HG03039 (cell line): ENCODE results near the gene ATP11C.

Source experiments
- ATAC-seq: cut with Tn5 transposase; IDR thresholded peaks from one replicate; pipeline ENCODE4 v1.9.1; 2021; ENCODE audit warnings: mild to moderate bottlenecking, moderate library complexity; ENCODE audit not compliant: unreplicated experiment

The ATP11C gene

GRCh38 chrX:139815771-139816170 is 117.1 kb downstream of the ATP11C start:
- ATAC-seq, result no peak

- peak; percentile 59 for ATAC-seq
Observed at GRCh38 chrX:139811942-139812629, 120.8 kb downstream of the ATP11C start.

- ATAC-seq, result no peak
Observed at GRCh38 chrX:139804482-139804881, 128.4 kb downstream of the ATP11C start.

- no peak for ATAC-seq
Observed at GRCh38 chrX:139803224-139803623, 129.6 kb downstream of the ATP11C start.

GRCh38 chrX:139802048-139802447 is 130.8 kb downstream of the ATP11C start:
- ATAC-seq, result no peak

- no peak for ATAC-seq
Observed at GRCh38 chrX:139801397-139801813, 131.4 kb downstream of the ATP11C start.

- ATAC-seq, result no peak
Observed at GRCh38 chrX:139798701-139799100, 134.2 kb downstream of the ATP11C start.

- ATAC-seq, result peak; percentile 99
Observed at GRCh38 chrX:139795196-139795595, 137.7 kb downstream of the ATP11C start.

GRCh38 chrX:139787601-139788000 is 145.3 kb downstream of the ATP11C start:
- ATAC-seq, result no peak

- peak; percentile 94 for ATAC-seq
Observed at GRCh38 chrX:139784807-139785206, 148.0 kb downstream of the ATP11C start.

- ATAC-seq, result no peak
Observed at GRCh38 chrX:139783959-139784358, 148.9 kb downstream of the ATP11C start.

- no peak for ATAC-seq
Observed at GRCh38 chrX:139783030-139783429, 149.8 kb downstream of the ATP11C start.

- ATAC-seq, result no peak
Observed at GRCh38 chrX:139776599-139776998, 156.3 kb downstream of the ATP11C start.

- ATAC-seq, result no peak
Observed at GRCh38 chrX:139770366-139770765, 162.5 kb downstream of the ATP11C start.

GRCh38 chrX:139766545-139766983 is 166.3 kb downstream of the ATP11C start:
- peak; percentile 62 for ATAC-seq

- no peak for ATAC-seq
Observed at GRCh38 chrX:139762400-139763183, 170.3 kb downstream of the ATP11C start.

GRCh38 chrX:139759637-139760036 is 173.2 kb downstream of the ATP11C start:
- ATAC-seq, result no peak

GRCh38 chrX:139758809-139759208 is 174.0 kb downstream of the ATP11C start:
- ATAC-seq, result no peak

- ATAC-seq, result no peak
Observed at GRCh38 chrX:139758250-139758649, 174.6 kb downstream of the ATP11C start.

GRCh38 chrX:139751053-139751452 is 181.8 kb downstream of the ATP11C start:
- ATAC-seq, result no peak

- no peak for ATAC-seq
Observed at GRCh38 chrX:139750390-139750789, 182.5 kb downstream of the ATP11C start.

GRCh38 chrX:139739138-139739537 is 193.7 kb downstream of the ATP11C start:
- ATAC-seq, result peak; percentile 84
